ENCODE data around the gene PIGN. TPM values are rescaled to one million over a fixed set of nuclear protein-coding genes. Genes with fewer than 3 reads are reported as not detected.

Gene PIGN
- total RNA-seq, 4 donors from 2014 or later: 34.2 to 84.9 (median 40.7) TPM

DNA sequence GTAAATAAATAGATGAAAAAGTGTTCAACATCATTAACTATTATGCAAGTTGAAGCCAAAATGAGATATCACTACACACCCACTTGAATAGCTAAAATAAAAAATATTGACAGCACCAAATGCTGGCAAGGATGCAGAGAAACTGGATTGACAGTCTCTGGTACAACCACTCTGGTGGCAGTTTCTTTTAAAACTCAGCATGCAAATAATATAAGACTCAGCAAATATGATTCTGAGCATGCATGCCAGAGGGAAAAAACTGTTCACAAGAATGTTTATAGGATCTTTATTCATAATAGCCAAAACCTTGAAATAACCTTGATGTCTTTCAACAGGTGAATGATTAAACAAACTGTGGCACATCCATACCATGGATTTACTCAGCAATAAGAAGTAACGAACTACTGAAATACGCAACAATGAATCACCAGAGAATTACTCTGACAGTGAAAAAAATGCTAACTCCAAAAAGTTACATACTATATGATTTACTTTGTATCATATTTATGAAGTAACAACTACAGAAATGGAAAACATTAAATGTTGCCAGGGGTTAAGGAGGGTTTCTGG, 131.8 kb downstream of the PIGN start:
- intact Hi-C loops (cut with DNase I): no loop called here
- H3K4me3 ChIP-seq (replicated peaks in 1 of 3): no peak overlapping the region
- no peak for TF ChIP-seq POLR2A (IDR thresholded peaks at IDR 0.05)
- TF ChIP-seq, protein P1, sequence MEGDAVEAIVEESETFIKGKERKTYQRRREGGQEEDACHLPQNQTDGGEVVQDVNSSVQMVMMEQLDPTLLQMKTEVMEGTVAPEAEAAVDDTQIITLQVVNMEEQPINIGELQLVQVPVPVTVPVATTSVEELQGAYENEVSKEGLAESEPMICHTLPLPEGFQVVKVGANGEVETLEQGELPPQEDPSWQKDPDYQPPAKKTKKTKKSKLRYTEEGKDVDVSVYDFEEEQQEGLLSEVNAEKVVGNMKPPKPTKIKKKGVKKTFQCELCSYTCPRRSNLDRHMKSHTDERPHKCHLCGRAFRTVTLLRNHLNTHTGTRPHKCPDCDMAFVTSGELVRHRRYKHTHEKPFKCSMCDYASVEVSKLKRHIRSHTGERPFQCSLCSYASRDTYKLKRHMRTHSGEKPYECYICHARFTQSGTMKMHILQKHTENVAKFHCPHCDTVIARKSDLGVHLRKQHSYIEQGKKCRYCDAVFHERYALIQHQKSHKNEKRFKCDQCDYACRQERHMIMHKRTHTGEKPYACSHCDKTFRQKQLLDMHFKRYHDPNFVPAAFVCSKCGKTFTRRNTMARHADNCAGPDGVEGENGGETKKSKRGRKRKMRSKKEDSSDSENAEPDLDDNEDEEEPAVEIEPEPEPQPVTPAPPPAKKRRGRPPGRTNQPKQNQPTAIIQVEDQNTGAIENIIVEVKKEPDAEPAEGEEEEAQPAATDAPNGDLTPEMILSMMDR (IDR thresholded peaks at IDR 0.05): no peak
- 97 to 99% methylated on average over 2 of the region's 2 CpGs for WGBS, 2 donors
- DNase-seq: no peak
- H3K27ac ChIP-seq: no peak overlapping the region
- no peaks in the 10 kb centered on the region for H3K9me3 ChIP-seq
- no peaks in the 10 kb centered on the region for H3K27me3 ChIP-seq
- H3K4me1 ChIP-seq: no peaks in the 10 kb centered on the region
- no peaks in the 10 kb centered on the region for H3K36me3 ChIP-seq

DNA sequence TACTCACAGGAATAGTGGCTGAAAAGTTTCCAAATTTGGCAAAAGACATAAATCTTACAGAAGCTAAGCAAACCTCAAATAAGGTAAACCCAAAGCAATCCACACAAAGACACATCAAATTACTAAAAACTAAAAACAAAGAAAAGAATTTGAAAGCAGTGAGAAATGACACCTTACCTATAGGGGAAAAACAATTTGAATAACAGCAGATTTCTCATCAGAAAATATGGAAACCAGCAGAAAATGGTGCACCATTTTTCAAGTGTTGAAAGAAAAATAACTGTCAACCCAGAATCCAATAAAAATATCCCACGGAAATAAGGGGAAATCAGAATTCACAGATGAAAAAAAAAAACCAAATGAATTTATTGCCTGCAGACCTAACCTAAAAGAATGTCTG, 138.6 kb downstream of the PIGN start:
- intact Hi-C loops (cut with DNase I): no loop called here
- no peak for TF ChIP-seq POLR2A (IDR thresholded peaks at IDR 0.05)
- TF ChIP-seq, protein P1 (IDR thresholded peaks at IDR 0.05): no peak
- no peak for DNase-seq
- no peaks in the 10 kb centered on the region for H3K4me1 ChIP-seq
- no peaks in the 10 kb centered on the region for H3K36me3 ChIP-seq
- no peaks in the 10 kb centered on the region for H3K27me3 ChIP-seq
- no peaks in the 10 kb centered on the region for H3K9me3 ChIP-seq
- no peak overlapping the region for H3K27ac ChIP-seq
- H3K4me3 ChIP-seq (replicated peaks in 1 of 3): no peak overlapping the region
- 92 to 94% methylated on average over 1 of the region's 1 CpG for WGBS, 2 donors

DNA sequence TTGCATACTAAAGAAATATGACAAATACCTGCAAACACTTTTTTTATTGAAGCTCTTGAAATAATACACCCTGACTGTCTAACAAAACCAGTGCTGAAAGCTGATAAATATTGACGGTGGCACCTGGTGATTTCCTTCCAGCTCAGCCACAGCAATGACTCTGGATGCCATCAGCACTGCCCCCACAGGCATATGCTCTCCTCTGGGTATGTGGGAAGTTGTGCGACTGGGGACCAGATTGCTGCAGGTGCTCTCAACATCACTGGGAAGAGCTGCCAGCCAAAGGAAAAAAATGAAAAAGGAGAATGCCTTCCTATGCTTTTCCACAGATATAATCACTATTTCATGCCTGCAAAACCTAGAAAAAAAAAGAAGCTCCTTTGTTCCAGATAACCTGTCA, 141.5 kb downstream of the PIGN start:
- TF ChIP-seq, protein P1 (IDR thresholded peaks at IDR 0.05): no peak
- TF ChIP-seq POLR2A (IDR thresholded peaks at IDR 0.05): no peak
- DNase-seq: no peak
- Histone ChIP-seq H3K4me3 (replicated peaks in 1 of 3) (no peak overlapping the region), H3K27ac (no peak overlapping the region), H3K27me3 (no peaks in the 10 kb centered on the region), H3K4me1 (no peaks in the 10 kb centered on the region), H3K36me3 (no peaks in the 10 kb centered on the region), H3K9me3 (no peaks in the 10 kb centered on the region)
- WGBS, 2 donors: 96% methylated on average over 2 of the region's 2 CpGs
- intact Hi-C loops (cut with DNase I): no loop called here

DNA sequence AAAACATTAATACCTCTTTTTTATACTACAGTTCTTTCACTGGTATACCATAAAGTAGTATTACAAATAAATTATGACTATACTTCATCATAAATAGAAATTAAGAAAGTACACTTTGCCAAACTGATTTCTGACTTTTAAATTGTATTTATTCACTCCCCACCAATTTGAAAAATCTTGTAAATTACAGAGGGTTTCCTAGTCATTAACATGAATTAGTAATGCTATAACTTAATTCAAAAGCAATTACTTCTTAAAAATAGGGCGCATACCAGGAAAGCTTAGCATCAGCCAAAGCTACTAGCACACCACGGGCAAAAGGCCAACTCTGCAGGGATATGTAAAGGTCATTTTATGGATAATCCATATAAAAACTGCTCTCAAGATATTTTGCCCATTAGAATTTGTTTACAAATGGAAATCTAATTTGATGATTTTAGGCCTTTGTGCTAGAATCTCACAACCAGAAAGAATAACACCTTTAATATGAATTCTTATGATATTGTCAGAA, 142.3 kb downstream of the PIGN start:
- no peak overlapping the region for H3K4me3 ChIP-seq (replicated peaks in 1 of 3)
- no peak for DNase-seq
- no peaks in the 10 kb centered on the region for H3K4me1 ChIP-seq
- H3K27ac ChIP-seq: no peak overlapping the region
- H3K36me3 ChIP-seq: no peaks in the 10 kb centered on the region
- intact Hi-C loops (cut with DNase I): no loop called here
- H3K27me3 ChIP-seq: no peaks in the 10 kb centered on the region
- TF ChIP-seq, protein P1 (IDR thresholded peaks at IDR 0.05): no peak
- no peak for TF ChIP-seq POLR2A (IDR thresholded peaks at IDR 0.05)
- 80 to 81% methylated on average over 2 of the region's 2 CpGs for WGBS, 2 donors
- no peaks in the 10 kb centered on the region for H3K9me3 ChIP-seq

DNA sequence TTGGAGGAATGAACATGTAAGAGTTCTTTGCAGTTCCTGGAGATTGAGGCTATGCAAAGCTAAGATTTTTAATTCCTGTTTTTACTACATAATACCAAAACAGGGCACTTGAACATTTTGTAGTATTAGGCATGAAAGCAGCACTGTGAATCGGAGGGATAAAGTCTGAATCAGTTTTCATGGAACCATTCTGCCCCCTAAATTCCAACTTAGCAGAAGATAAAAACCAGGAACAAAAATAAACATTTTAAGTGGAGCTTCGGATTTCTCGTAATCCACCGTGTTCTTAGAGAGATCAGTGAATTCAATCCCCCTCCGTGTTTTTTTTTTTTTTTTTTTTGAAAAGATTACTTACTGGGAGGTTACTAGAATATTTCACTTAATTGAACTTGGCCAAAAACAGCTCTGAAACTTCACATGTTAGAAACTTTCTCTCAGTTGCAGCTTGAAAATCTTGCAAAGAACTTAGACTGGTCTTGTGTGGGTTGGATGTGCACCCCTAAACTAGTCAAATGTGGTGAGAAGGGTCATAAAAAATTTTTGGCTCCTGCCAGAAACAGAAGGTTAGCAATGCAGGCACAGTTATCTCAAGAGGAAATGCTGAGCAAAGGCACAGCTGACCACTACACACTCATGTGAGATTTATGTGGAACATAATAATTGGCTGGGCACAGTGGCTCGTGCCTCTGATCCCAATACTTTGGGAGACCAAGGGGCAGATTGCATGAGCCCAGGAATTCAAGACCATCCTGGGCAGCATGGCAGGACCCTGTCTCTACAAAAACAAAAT, 148.7 kb downstream of the PIGN start:
- H3K36me3 ChIP-seq: no peaks in the 10 kb centered on the region
- no peak overlapping the region for H3K4me3 ChIP-seq (replicated peaks in 1 of 3)
- intact Hi-C loops (cut with DNase I): no loop called here
- no peak for DNase-seq
- no peaks in the 10 kb centered on the region for H3K9me3 ChIP-seq
- no peak overlapping the region for H3K27ac ChIP-seq
- 45 to 60% methylated on average over 6 of the region's 6 CpGs for WGBS, 2 donors
- TF ChIP-seq, protein P1 (IDR thresholded peaks at IDR 0.05): no peak
- no peak for TF ChIP-seq POLR2A (IDR thresholded peaks at IDR 0.05)
- H3K27me3 ChIP-seq: no peaks in the 10 kb centered on the region
- no peaks in the 10 kb centered on the region for H3K4me1 ChIP-seq
